GM18868 (cell line): ENCODE data around the gene ATP2A1.
"Not testable (repeated sequence)": the region's sequence is repeated elsewhere in the genome, so short reads cannot be mapped to it uniquely, and the experiment has no call there.

Experiments used
- ATAC-seq: cut with Tn5 transposase; IDR thresholded peaks from one replicate; pipeline ENCODE4 v1.9.1; 2021; ENCODE audit warnings: mild to moderate bottlenecking, moderate library complexity; ENCODE audit not compliant: unreplicated experiment

Gene ATP2A1

GRCh38 chr16:28880589-28880915 is 2.3 kb downstream of the ATP2A1 start:
- no peak for ATAC-seq

- no peak for ATAC-seq
Measured at GRCh38 chr16:28880955-28881354, 2.7 kb downstream of the ATP2A1 start.

- ATAC-seq, result not testable (repeated sequence)
Measured at GRCh38 chr16:28881565-28881964, 3.3 kb downstream of the ATP2A1 start.

GRCh38 chr16:28882551-28883160 is 4.4 kb downstream of the ATP2A1 start:
- ATAC-seq, result no peak

GRCh38 chr16:28883221-28883996 is 5.1 kb downstream of the ATP2A1 start:
- no peak for ATAC-seq

GRCh38 chr16:28884045-28884444 is 5.8 kb downstream of the ATP2A1 start:
- ATAC-seq, result no peak

- ATAC-seq, result no peak
Measured at GRCh38 chr16:28886945-28887344, 8.7 kb downstream of the ATP2A1 start.

- not testable (repeated sequence) for ATAC-seq
Measured at GRCh38 chr16:28890355-28890754, 12.1 kb downstream of the ATP2A1 start.

- no peak for ATAC-seq
Measured at GRCh38 chr16:28891964-28892890, 13.9 kb downstream of the ATP2A1 start.

- no peak for ATAC-seq
Measured at GRCh38 chr16:28893291-28893690, 15.0 kb downstream of the ATP2A1 start.

- no peak for ATAC-seq
Measured at GRCh38 chr16:28895609-28896008, 17.3 kb downstream of the ATP2A1 start.

GRCh38 chr16:28897826-28898225 is 19.5 kb downstream of the ATP2A1 start:
- ATAC-seq, result no peak

GRCh38 chr16:28898266-28898665 is 20.0 kb downstream of the ATP2A1 start:
- no peak for ATAC-seq

GRCh38 chr16:28898942-28899341 is 20.7 kb downstream of the ATP2A1 start:
- no peak for ATAC-seq

GRCh38 chr16:28899882-28900590 is 21.7 kb downstream of the ATP2A1 start:
- no peak for ATAC-seq

GRCh38 chr16:28900601-28901000 is 22.3 kb downstream of the ATP2A1 start:
- no peak for ATAC-seq

GRCh38 chr16:28901862-28902261 is 23.6 kb downstream of the ATP2A1 start:
- ATAC-seq, result no peak

GRCh38 chr16:28902909-28903308 is 24.6 kb downstream of the ATP2A1 start:
- ATAC-seq, result no peak

GRCh38 chr16:28903344-28904042 is 25.2 kb downstream of the ATP2A1 start:
- ATAC-seq, result no peak

- ATAC-seq, result no peak
Measured at GRCh38 chr16:28904363-28904762, 26.1 kb downstream of the ATP2A1 start.
